Dermis blood vessel endothelial cell (primary cell): ENCODE data around the gene SEPHS1. TPM values are rescaled to one million over a fixed set of nuclear protein-coding genes. Genes with fewer than 3 reads are reported as not detected.
"Not testable (repeated sequence)": the region's sequence is repeated elsewhere in the genome, so short reads cannot be mapped to it uniquely, and the experiment has no call there.

Experiments
- DNase-seq: peaks from one replicate; pipeline ENCODE4 v3.0.0; 2010
- total RNA-seq: library from RNA; depleted of rRNA; stranded (reverse); fragments of >200 nt; gene quantifications from 2 replicates; pipeline ENCODE4 v1.2.3, GENCODE V29; 2014

The SEPHS1 gene
- total RNA-seq, 1 donor from 2014 or later, result 42.5 TPM

DNA sequence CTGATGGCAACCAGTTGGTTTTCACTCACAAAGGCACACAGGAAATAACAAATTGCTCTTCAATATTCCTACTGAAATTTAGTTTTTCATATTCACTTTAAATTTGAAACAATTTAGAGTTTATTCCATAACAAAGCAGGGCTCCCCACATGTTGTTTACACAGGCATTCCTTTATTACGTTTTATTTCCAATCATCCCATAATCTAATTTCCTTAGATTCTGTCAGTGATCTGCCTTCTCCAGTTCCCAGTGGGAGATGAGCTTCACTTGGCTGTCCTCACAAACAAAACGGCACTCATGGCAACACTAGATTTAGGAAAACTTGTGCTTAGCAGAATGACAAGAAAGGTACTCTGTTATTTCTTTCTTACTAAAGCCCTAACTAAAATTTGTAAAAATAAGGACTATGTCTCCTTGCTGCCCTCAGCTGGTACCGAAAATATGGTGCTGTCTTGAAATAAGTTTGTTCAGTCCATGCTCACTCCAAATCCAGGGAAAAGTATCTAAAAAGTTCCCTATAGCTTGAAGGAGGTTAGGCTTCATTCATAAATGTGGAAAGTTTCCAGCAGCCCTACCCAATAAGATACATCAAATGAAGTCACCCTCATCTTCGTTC lies 71.2 kb downstream of the SEPHS1 start:
- DNase-seq, result peak; percentile 29

DNA sequence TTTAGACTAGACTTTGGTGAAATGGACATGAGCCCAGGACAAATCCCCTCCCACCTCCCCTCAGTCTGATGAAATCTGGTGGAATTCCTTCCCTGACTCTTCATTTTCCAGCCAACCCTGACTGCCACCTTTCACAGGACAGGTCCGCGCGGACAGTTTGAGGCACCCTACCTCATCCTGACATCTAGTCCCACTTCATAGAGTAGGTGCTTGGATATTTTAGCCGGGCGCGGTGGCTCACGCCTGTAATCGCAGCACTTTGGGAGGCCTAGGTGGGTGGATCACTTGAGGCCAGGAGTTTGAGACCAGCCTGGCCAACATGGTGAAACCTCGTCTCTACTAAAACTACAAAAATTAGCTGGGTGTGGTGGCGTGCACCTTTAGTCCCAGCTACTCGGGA lies 71.9 kb downstream of the SEPHS1 start:
- not testable (repeated sequence) for DNase-seq

DNA sequence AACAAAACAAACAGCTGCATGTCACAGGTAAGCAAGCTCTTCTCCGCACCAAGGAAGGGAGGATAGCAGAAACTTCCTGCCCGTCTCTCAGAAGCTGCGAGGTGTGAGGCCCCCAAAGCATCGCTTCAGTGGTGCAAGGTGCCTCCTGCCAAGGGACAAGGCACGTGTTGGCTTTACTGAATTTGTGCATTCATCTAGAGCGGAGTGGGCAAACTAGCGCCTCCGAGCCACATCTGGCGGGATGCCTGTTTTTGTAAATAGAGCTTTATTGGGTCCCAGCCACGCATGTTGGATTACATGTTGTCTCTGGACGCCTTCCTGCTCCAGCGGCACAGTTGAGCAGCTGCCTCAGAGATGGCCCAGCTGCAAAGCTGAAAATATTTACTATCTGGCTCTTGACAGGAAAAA lies 75.9 kb downstream of the SEPHS1 start:
- DNase-seq, result no peak

DNA sequence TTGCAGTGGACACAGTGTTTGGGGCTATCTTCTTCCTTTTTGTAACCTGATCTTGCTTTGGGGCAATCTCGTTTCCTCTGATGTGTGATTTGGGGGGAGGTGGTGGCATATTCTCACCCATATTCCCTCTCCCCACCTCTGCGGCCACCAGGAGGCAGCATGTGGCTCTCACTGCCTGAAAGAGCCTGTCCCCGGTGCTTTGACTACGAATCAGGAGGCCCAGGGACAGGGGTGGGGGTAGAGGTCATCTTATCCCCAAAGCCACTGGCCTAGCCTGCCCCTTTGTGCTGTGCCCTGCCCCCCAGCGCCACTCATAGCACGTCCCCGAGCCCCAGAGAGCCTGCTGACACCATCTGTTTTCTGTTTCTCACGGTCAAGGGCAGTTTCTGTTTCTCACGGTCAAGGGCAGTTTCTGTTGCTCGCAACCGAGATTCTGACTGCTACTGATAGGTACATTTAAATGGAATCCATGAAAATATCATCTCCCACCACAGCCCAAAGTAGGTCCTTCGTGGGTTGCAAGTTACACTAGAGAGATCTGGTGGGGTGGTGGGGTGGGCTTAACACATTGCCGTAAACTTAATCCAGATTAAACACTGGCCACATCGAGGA lies 76.4 kb downstream of the SEPHS1 start:
- peak; percentile 47 for DNase-seq

DNA sequence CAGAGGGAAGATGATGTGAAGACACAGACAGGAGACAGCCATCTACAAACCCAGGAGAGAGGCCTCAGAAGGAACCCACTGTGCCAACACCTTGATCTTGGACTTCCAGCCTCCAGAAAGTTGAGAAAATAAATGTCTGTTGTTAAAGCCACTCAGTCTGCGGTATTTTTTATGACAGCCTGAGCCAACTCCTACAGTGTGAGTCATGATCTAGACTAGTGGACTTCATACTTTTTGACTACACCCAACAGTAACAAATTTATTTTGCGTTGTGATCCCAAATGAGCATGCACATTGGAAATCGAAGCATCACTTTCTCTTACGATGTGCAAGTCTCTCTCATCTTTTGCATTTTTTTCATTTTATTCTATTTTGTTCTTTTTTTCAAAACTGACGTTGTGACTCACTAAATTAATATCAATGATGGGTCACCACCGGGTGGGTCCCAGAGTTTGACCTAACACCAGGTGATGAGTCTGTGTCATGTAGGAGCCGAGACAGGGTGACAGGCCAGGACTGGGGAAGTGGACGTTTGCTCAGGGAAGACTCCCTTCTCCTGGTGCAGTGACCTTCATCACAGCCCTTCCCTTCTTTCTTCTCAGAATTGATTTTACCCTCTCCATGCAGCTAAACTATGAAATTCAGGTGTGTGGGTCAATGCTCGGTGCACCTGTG lies 77.1 kb downstream of the SEPHS1 start:
- DNase-seq, result no peak

DNA sequence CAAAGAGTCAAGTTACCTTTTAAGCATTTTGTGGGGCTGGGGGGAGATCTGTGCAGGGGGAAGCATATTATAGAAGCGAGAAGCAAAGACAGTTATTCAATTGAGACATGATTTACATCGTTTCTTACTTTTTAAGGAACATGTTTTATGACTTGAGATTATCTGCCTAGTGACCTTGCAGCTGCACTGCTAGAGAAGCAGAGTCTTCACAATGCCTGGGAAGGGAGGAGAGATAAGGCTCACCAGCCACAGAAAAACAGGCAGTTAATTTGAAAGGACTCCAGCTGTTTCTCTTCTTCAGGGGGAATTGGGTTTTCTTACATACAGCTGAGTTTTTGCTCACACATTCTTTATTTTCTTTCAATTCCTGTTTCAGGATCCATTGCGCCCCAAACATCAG lies 79.3 kb downstream of the SEPHS1 start:
- DNase-seq, result no peak

DNA sequence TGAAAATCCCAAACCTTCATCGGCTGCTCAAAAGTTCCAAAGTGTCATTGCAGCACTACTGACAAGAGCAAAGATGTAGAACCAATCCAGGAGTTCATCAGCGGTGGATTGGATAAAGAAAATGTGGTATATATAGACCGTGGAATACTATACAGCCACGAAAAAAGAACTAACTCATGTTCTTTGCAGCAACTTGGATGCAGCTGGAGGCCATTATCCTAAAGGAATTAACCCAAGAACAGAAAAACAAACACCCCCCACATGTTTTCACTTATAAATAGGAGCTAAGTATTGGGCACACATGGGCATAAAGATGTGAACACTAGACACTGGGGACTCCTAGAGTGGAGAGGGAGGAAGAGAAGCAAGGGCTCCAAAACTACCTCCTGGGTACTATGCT lies 79.8 kb downstream of the SEPHS1 start:
- no peak for DNase-seq

Other genes with a start within 250 kb of the SEPHS1 start
- gene OPTN, start 248.1 kb downstream of the SEPHS1 start, total RNA-seq, result 108 and 123 TPM in 2 replicates
- gene MCM10, start 186.7 kb downstream of the SEPHS1 start, total RNA-seq, result 6.3 and 19.5 TPM in 2 replicates
- not detected in 2 replicates for gene UCMA, start 113.9 kb downstream of the SEPHS1 start, total RNA-seq
- gene PHYH, start 48.2 kb downstream of the SEPHS1 start, total RNA-seq, result 9.1 and 10.9 TPM in 2 replicates
- 14.2 and 15.3 TPM in 2 replicates for gene BEND7, start 180.7 kb upstream of the SEPHS1 start, total RNA-seq
- 43.6 and 44.1 TPM in 2 replicates for gene PRPF18, start 238.7 kb upstream of the SEPHS1 start, total RNA-seq